ENCODE results near the gene WNT11.

- TF ChIP-seq ZNF274 (IDR thresholded peaks at IDR 0.05; ENCODE audit: low read depth, low read length) (no peak), YY1 (IDR thresholded peaks at IDR 0.05; ENCODE audit: insufficient read depth, insufficient read length) (no peak), SUZ12 (IDR thresholded peaks at IDR 0.05; ENCODE audit: extremely low read depth, insufficient read depth, insufficient read length) (no peak)
These were observed 44.9 kb downstream of the WNT11 start for GRCh38 chr11:76161261-76161961.
